Activated CD4-positive, CD25-positive, alpha-beta regulatory T cell (primary cell): ENCODE data around the gene CAMKMT.

Experiments used
- DNase-seq, 4 experiments: peaks; one replicate each; lab custom pipeline; 2025; lab: John Stamatoyannopoulos, UW

The CAMKMT gene

GRCh38 chr2:44361330-44362206 lies at the start of gene CAMKMT, which contains the start of gene PREPL:
CAMKMT (plus strand) TSS chr2:44361947.
PREPL (minus strand) TSS chr2:44361494; CDS start chr2:44346342, 15,152 bp downstream.
- peak; percentile 94 to 97 (median 96) for DNase-seq

- DNase-seq = no peak
These were observed 47.4 kb upstream of the CAMKMT start for GRCh38 chr2:44314362-44314761.

- DNase-seq = no peak
These were observed 45.8 kb upstream of the CAMKMT start for GRCh38 chr2:44315945-44316344.

- DNase-seq = no peak
These were observed 40.9 kb upstream of the CAMKMT start for GRCh38 chr2:44320832-44321231.

GRCh38 chr2:44321360-44321759 lies 40.4 kb upstream of the CAMKMT start:
- no peak for DNase-seq

- no peak for DNase-seq
These were observed 36.7 kb upstream of the CAMKMT start for GRCh38 chr2:44324971-44325426.

GRCh38 chr2:44325897-44326296 lies 35.9 kb upstream of the CAMKMT start:
- DNase-seq = no peak

GRCh38 chr2:44326548-44327264 lies 35.0 kb upstream of the CAMKMT start:
- no peak for DNase-seq

GRCh38 chr2:44328750-44329149 lies 33.0 kb upstream of the CAMKMT start:
- no peak for DNase-seq

- no peak for DNase-seq
These were observed 32.4 kb upstream of the CAMKMT start for GRCh38 chr2:44329343-44329742.

- DNase-seq = no peak
These were observed 30.9 kb upstream of the CAMKMT start for GRCh38 chr2:44330801-44331200.

GRCh38 chr2:44333994-44334393 lies 27.8 kb upstream of the CAMKMT start:
- DNase-seq = no peak

- no peak for DNase-seq
These were observed 25.8 kb upstream of the CAMKMT start for GRCh38 chr2:44335806-44336538.

GRCh38 chr2:44342854-44343253 lies 18.9 kb upstream of the CAMKMT start:
- no peak for DNase-seq

GRCh38 chr2:44347526-44347925 lies 14.2 kb upstream of the CAMKMT start:
- DNase-seq = no peak

- no peak for DNase-seq
These were observed 13.3 kb upstream of the CAMKMT start for GRCh38 chr2:44348400-44348799.

GRCh38 chr2:44349506-44349905 lies 12.2 kb upstream of the CAMKMT start:
- DNase-seq = no peak

GRCh38 chr2:44351088-44351487 lies 10.7 kb upstream of the CAMKMT start:
- no peak for DNase-seq

GRCh38 chr2:44351676-44352075 lies 10.1 kb upstream of the CAMKMT start:
- no peak for DNase-seq

GRCh38 chr2:44352510-44352909 lies 9.2 kb upstream of the CAMKMT start:
- DNase-seq = no peak

- DNase-seq = no peak
These were observed 7.0 kb upstream of the CAMKMT start for GRCh38 chr2:44354761-44355160.

GRCh38 chr2:44358503-44358902 lies 3.2 kb upstream of the CAMKMT start:
- DNase-seq = peak in 1 of 4 experiments; percentile 3
